ENCODE measurements around the gene HNRNPR.

- TF ChIP-seq CTCF (IDR thresholded peaks at IDR 0.05; ENCODE audit: control extremely low read depth in 1 of 3, insufficient read depth in 1 of 3, low read depth in 1 of 3, low read length in 3 of 3) (no peak), POLR2AphosphoS5 (IDR thresholded peaks at IDR 0.05; ENCODE audit: low read depth, low read length) (no peak), USF2 (IDR thresholded peaks at IDR 0.05; ENCODE audit: low read length) (no peak), CEBPB (IDR thresholded peaks at IDR 0.05; ENCODE audit: low read depth, low read length) (no peak), FOSL1 (IDR thresholded peaks at IDR 0.05; ENCODE audit: insufficient read depth, low read depth, low read length) (no peak), EP300 (IDR thresholded peaks at IDR 0.05; ENCODE audit: borderline replicate concordance in 1 of 2, low read depth in 2 of 2, low read length in 2 of 2) (no peak), NRF1 (IDR thresholded peaks at IDR 0.05; ENCODE audit: low read depth, low read length) (no peak)
Measured at GRCh38 chr1:23381233-23381885, 37.3 kb upstream of the HNRNPR start.
